ENCODE data around the gene SH3PXD2A.
A peak's percentile ranks its signal among the peaks of the same experiment; 100 is the strongest.

SH3PXD2A gene

GRCh38 chr10:103696411-103697145 is 158.8 kb downstream of the SH3PXD2A start:
- H3K27ac Mint-ChIP-seq: peak overlapping the region in 1 of 2 donors; percentile 74
- no peaks in the 10 kb centered on the region for H3K27me3 Mint-ChIP-seq
- ATAC-seq (replicated peaks) (peak; percentile 52), DNase-seq (peak; percentile 45 to 47 (median 47))
- H3K36me3 Mint-ChIP-seq (ENCODE audit: insufficient read depth): peaks cover 6% of the 10 kb centered on the region
- H3K4me3 Mint-ChIP-seq: peak overlapping the region; percentile 32 to 61
- peaks cover 14 to 20% of the 10 kb centered on the region in 2 donors for H3K4me1 Mint-ChIP-seq (ENCODE audit: low read depth in 2 of 2)
- no peaks in the 10 kb centered on the region for H3K9me3 Mint-ChIP-seq

- Mint-ChIP-seq H3K27me3 (no peaks in the 10 kb centered on the region), H3K36me3 (ENCODE audit: insufficient read depth) (peaks cover 6% of the 10 kb centered on the region), H3K27ac (peak overlapping the region in 1 of 2 donors; percentile 74), H3K9me3 (no peaks in the 10 kb centered on the region), H3K4me1 (ENCODE audit: low read depth in 2 of 2) (peaks cover 17 to 23% of the 10 kb centered on the region in 2 donors), H3K4me3 (peak overlapping the region; percentile 32 to 61)
- ATAC-seq (replicated peaks) (peak; percentile 9), DNase-seq (no peak)
Measured at GRCh38 chr10:103696094-103696410, 159.3 kb downstream of the SH3PXD2A start.

GRCh38 chr10:103695584-103696005 is 159.8 kb downstream of the SH3PXD2A start:
- no peak for DNase-seq
- Mint-ChIP-seq H3K4me1 (ENCODE audit: low read depth in 2 of 2) (peaks cover 17 to 23% of the 10 kb centered on the region in 2 donors), H3K27ac (peak overlapping the region in 1 of 2 donors; percentile 74)

DNA sequence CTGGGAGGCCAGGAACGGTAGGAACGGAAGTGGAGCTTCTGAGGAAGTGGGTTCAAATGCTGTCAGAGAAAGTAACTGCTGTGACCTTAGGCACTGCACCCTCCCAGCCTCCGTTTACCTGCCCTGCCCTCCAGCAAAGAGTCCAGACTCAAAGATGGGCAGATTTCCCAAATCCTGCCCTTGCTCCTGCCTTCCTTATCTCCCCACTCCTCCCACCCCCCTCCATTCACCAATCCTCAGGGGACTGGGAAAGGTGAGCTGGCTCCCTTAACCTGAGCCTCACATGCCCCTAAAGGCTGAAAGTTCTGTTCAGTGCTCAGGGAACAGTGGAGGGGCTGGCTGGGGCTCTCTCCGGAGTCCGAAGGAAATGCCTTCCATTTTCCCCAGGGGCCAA is 161.6 kb downstream of the SH3PXD2A start:
- Mint-ChIP-seq H3K27me3 (no peaks in the 10 kb centered on the region), H3K4me1 (ENCODE audit: low read depth in 2 of 2) (peaks cover 17 to 23% of the 10 kb centered on the region in 2 donors), H3K4me3 (peak overlapping the region; percentile 84 to 87), H3K9me3 (no peaks in the 10 kb centered on the region), H3K27ac (peak overlapping the region; percentile 39 to 42), H3K36me3 (ENCODE audit: insufficient read depth) (peaks cover 6% of the 10 kb centered on the region)
- no peak for ATAC-seq (replicated peaks)
- DNase-seq: no peak

More at GRCh38 chr10:103695584-103696005, 159.8 kb downstream of the SH3PXD2A start:
- Mint-ChIP-seq H3K9me3 (no peaks in the 10 kb centered on the region), H3K36me3 (ENCODE audit: insufficient read depth) (peaks cover 6% of the 10 kb centered on the region), H3K27me3 (no peaks in the 10 kb centered on the region), H3K4me3 (no peak overlapping the region)
- ATAC-seq (replicated peaks): no peak

DNA sequence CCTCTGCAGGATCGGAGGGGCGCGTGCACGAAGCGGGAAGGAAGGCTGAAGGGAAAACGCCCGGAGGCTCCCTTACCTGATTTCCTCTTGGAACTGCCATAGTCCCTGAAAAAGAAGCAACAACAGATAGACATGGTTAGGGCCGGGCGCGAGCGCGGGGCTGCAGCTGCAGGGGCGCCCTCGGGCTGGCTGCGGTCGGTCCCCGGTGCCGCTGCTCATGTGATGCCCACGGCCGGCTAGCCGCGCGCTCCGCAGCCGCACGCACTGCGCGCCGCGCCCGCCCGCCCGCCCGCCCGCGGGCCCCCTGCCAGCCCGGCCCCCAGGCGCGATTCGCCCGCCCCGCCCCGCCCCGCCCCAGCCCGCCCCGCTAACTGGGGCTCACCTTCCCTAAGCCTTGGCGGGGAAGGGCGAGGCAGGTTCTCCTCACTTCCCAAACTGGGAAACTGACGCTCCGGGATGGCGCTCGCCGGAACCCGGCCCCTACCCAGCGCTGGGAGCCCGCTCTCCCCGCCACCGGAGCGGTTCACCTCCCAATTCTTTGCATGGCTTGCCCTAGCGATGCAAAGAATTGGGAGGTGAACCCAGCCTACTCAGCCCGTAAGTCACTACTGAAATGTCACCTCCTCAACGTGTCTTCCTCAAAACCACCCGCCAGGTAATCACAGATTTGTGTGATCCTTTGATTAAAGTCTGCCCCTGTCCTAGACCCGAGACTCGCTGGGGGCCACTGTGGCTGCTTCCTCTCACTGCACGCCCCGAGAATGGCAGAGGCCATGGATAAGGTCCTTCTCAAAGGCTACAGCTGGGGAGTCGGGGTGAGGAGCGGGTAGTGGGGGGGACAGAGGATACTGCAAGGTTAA is 162.2 kb downstream of the SH3PXD2A start:
- Mint-ChIP-seq H3K36me3 (ENCODE audit: insufficient read depth) (peaks cover 6% of the 10 kb centered on the region), H3K9me3 (no peaks in the 10 kb centered on the region), H3K27ac (peak overlapping the region; percentile 39 to 42), H3K27me3 (no peaks in the 10 kb centered on the region), H3K4me3 (peak overlapping the region; percentile 84 to 87), H3K4me1 (ENCODE audit: low read depth in 2 of 2) (peaks cover 17 to 23% of the 10 kb centered on the region in 2 donors)
- peak; percentile 64 for ATAC-seq (replicated peaks)
- DNase-seq: peak in 2 of 3 experiments; percentile 30 to 37

- peak overlapping the region in 1 of 2 donors; percentile 21 for H3K27ac Mint-ChIP-seq
Measured at GRCh38 chr10:103692436-103692951, 162.9 kb downstream of the SH3PXD2A start.

DNA sequence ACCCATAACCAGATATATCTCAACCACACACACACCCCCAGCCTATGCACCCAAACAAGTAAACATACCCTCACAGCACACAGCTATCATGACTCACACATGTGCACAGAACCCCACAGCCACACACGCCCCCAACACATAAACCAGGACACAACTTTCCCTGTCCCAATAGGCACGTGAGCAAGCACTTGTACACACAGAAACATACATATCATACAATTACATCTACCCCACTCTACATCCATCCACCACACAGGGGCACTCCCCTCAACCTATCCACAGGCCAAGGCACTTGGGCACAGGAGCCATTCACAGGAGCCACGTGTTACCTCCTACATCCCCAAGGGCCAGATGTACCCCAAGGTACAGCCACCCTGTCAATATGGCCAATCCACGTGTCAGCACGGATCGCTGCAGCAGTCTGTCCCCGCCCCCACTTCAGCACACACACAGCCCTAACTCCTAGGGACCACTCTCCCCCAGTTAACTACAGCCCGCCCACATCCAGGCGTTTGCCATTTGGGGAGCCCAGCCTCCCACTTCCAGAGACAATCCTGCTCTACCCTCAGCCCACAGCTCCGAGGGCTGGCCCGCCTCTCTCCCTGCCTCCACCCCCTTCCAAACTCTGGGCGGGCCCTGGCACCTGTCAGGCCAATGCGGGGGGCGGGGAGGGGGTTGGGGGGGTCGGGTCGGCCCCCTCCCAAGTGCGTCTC is 163.5 kb downstream of the SH3PXD2A start:
- Mint-ChIP-seq H3K4me1 (ENCODE audit: low read depth in 2 of 2) (peaks cover 17 to 23% of the 10 kb centered on the region in 2 donors), H3K4me3 (peak overlapping the region; percentile 70 to 84), H3K9me3 (no peaks in the 10 kb centered on the region), H3K36me3 (ENCODE audit: insufficient read depth) (peaks cover 6% of the 10 kb centered on the region), H3K27ac (peak overlapping the region; percentile 0 to 3), H3K27me3 (no peaks in the 10 kb centered on the region)
- ATAC-seq (replicated peaks) (peak; percentile 13), DNase-seq (no peak)

More at GRCh38 chr10:103692436-103692951, 162.9 kb downstream of the SH3PXD2A start:
- Mint-ChIP-seq H3K4me1 (ENCODE audit: low read depth in 2 of 2) (peaks cover 17 to 23% of the 10 kb centered on the region in 2 donors), H3K4me3 (peak overlapping the region; percentile 70 to 84), H3K9me3 (no peaks in the 10 kb centered on the region), H3K27me3 (no peaks in the 10 kb centered on the region), H3K36me3 (ENCODE audit: insufficient read depth) (peaks cover 6% of the 10 kb centered on the region)
- DNase-seq (peak in 2 of 3 experiments; percentile 33 to 52), ATAC-seq (replicated peaks) (peak; percentile 53)

- ATAC-seq (replicated peaks): no peak
- Mint-ChIP-seq H3K9me3 (no peaks in the 10 kb centered on the region), H3K4me1 (ENCODE audit: low read depth in 2 of 2) (peaks cover 13 to 19% of the 10 kb centered on the region in 2 donors), H3K36me3 (ENCODE audit: insufficient read depth) (peaks cover 4% of the 10 kb centered on the region), H3K27me3 (no peaks in the 10 kb centered on the region), H3K27ac (peak overlapping the region in 1 of 2 donors; percentile 3), H3K4me3 (peak overlapping the region; percentile 4 to 9)
- DNase-seq: no peak
Measured at GRCh38 chr10:103691267-103691666, 164.1 kb downstream of the SH3PXD2A start.

- DNase-seq (no peak), ATAC-seq (replicated peaks) (no peak)
- Mint-ChIP-seq H3K4me1 (ENCODE audit: low read depth in 2 of 2) (peaks cover 12 to 16% of the 10 kb centered on the region in 2 donors), H3K9me3 (no peaks in the 10 kb centered on the region), H3K4me3 (no peak overlapping the region), H3K27ac (peak overlapping the region in 1 of 2 donors; percentile 44), H3K36me3 (ENCODE audit: insufficient read depth) (peaks cover 3% of the 10 kb centered on the region), H3K27me3 (no peaks in the 10 kb centered on the region)
Measured at GRCh38 chr10:103690281-103690680, 165.1 kb downstream of the SH3PXD2A start.

DNA sequence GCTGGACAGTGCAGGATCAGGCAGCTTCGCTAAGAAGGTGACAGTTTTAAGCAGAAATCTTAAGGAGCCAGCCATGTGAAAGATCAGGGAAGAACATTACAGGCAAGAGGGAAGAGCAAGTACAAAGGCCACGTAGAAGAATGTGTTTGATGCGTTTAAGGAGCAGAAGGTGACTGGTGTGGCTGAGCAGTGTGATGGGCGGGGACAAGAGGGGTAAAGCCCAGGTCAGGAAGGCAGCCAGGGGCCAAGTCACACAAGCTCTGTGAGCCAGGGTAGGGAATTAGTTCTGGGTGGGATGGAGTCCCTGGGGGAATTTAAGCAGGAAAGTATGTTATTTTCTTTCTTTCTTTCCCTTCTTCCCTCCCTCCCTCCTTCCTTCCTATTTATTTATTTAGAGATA is 166.9 kb downstream of the SH3PXD2A start:
- H3K27ac Mint-ChIP-seq: no peak overlapping the region
- ATAC-seq (replicated peaks) (no peak), DNase-seq (no peak)
- no peak overlapping the region for H3K4me3 Mint-ChIP-seq
- peaks cover 9 to 12% of the 10 kb centered on the region in 2 donors for H3K4me1 Mint-ChIP-seq (ENCODE audit: low read depth in 2 of 2)
- H3K9me3 Mint-ChIP-seq: no peaks in the 10 kb centered on the region
- no peaks in the 10 kb centered on the region for H3K27me3 Mint-ChIP-seq
- peaks cover under 1% of the 10 kb centered on the region for H3K36me3 Mint-ChIP-seq (ENCODE audit: insufficient read depth)

GRCh38 chr10:103687718-103688117 is 167.7 kb downstream of the SH3PXD2A start:
- no peak for ATAC-seq (replicated peaks)
- no peak for DNase-seq
- Mint-ChIP-seq H3K4me1 (ENCODE audit: low read depth in 2 of 2) (peaks cover 7 to 10% of the 10 kb centered on the region in 2 donors), H3K9me3 (no peaks in the 10 kb centered on the region), H3K36me3 (ENCODE audit: insufficient read depth) (no peaks in the 10 kb centered on the region), H3K4me3 (no peak overlapping the region), H3K27me3 (no peaks in the 10 kb centered on the region), H3K27ac (no peak overlapping the region)

GRCh38 chr10:103687172-103687571 is 168.2 kb downstream of the SH3PXD2A start:
- Mint-ChIP-seq H3K27me3 (no peaks in the 10 kb centered on the region), H3K9me3 (no peaks in the 10 kb centered on the region), H3K4me3 (no peak overlapping the region), H3K36me3 (ENCODE audit: insufficient read depth) (no peaks in the 10 kb centered on the region), H3K4me1 (ENCODE audit: low read depth in 2 of 2) (peaks cover 7 to 10% of the 10 kb centered on the region in 2 donors), H3K27ac (no peak overlapping the region)
- no peak for DNase-seq
- ATAC-seq (replicated peaks): no peak

Data from effector memory CD8-positive, alpha-beta T cell (primary cell).